ENCODE data around the gene ATIC.

The ATIC gene

GRCh38 chr2:215311625-215312396 is at the start of gene ATIC:
TSS of gene ATIC (plus strand) at chr2:215312059. CDS start at chr2:215312143, 84 bp downstream.
- no peak for TF ChIP-seq CTCF (IDR thresholded peaks at IDR 0.05; ENCODE audit: low read depth, low read length)
- peak within 1 kb of the TSS; percentile 78 for H3K4me3 ChIP-seq (ENCODE audit: low read depth, low read length)

- no peak for TF ChIP-seq CTCF (IDR thresholded peaks at IDR 0.05; ENCODE audit: low read depth, low read length)
- H3K4me3 ChIP-seq (ENCODE audit: low read depth, low read length) = no peak overlapping the region
These were observed 49.6 kb upstream of the ATIC start for GRCh38 chr2:215262303-215262702.

GRCh38 chr2:215262741-215263362 is 49.0 kb upstream of the ATIC start:
- TF ChIP-seq CTCF (IDR thresholded peaks at IDR 0.05; ENCODE audit: low read depth, low read length) = no peak
- H3K4me3 ChIP-seq (ENCODE audit: low read depth, low read length) = no peak overlapping the region

- no peak overlapping the region for H3K4me3 ChIP-seq (ENCODE audit: low read depth, low read length)
- no peak for TF ChIP-seq CTCF (IDR thresholded peaks at IDR 0.05; ENCODE audit: low read depth, low read length)
These were observed 47.5 kb upstream of the ATIC start for GRCh38 chr2:215264374-215264773.

- TF ChIP-seq CTCF (IDR thresholded peaks at IDR 0.05; ENCODE audit: low read depth, low read length) = peak; percentile 67
- no peak overlapping the region for H3K4me3 ChIP-seq (ENCODE audit: low read depth, low read length)
These were observed 42.3 kb upstream of the ATIC start for GRCh38 chr2:215269397-215270117.

GRCh38 chr2:215270118-215270451 is 41.8 kb upstream of the ATIC start:
- no peak overlapping the region for H3K4me3 ChIP-seq (ENCODE audit: low read depth, low read length)
- TF ChIP-seq CTCF (IDR thresholded peaks at IDR 0.05; ENCODE audit: low read depth, low read length) = no peak

GRCh38 chr2:215271446-215271845 is 40.4 kb upstream of the ATIC start:
- TF ChIP-seq CTCF (IDR thresholded peaks at IDR 0.05; ENCODE audit: low read depth, low read length) = no peak
- H3K4me3 ChIP-seq (ENCODE audit: low read depth, low read length) = no peak overlapping the region

Data from WI38 (cell line).